ENCODE data around the gene STAT4.
A peak's percentile ranks its signal among the peaks of the same experiment; 100 is the strongest.

The STAT4 gene

DNA sequence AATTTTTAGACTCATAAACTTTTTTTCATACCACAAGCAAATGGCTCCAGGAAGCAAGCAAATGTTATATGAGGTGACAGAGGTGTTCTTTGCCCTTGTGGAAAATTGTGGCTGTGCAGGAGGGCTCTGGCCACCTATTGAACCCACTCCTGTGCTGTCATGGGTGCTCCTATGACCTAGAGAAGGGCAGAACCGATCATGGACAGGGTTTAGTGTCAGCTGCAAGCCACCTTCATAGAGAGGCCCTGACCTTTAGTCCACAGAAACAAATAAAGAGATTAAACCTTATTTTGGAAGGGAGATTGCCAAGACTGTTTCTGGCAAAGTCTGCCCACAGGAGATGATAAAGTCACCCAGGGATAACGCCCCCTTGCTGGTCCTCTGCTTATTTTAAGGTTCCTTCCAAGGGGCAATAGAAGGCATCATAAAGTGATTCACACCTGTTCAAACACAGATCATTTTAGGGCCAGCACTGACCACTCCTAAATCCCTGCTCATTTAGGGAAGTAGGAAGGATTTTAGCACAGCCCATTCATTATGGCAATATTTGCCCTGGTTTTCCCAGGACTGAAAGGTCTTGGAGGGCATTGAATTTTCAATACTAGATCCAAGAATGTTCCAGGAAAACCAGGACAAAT lies 26.1 kb upstream of the STAT4 start:
- no peak for DNase-seq (ENCODE audit: low read depth)
- H3K4me3 ChIP-seq (ENCODE audit: control insufficient read depth, low read depth, low read length) = no peak overlapping the region
- TF ChIP-seq, protein P1, sequence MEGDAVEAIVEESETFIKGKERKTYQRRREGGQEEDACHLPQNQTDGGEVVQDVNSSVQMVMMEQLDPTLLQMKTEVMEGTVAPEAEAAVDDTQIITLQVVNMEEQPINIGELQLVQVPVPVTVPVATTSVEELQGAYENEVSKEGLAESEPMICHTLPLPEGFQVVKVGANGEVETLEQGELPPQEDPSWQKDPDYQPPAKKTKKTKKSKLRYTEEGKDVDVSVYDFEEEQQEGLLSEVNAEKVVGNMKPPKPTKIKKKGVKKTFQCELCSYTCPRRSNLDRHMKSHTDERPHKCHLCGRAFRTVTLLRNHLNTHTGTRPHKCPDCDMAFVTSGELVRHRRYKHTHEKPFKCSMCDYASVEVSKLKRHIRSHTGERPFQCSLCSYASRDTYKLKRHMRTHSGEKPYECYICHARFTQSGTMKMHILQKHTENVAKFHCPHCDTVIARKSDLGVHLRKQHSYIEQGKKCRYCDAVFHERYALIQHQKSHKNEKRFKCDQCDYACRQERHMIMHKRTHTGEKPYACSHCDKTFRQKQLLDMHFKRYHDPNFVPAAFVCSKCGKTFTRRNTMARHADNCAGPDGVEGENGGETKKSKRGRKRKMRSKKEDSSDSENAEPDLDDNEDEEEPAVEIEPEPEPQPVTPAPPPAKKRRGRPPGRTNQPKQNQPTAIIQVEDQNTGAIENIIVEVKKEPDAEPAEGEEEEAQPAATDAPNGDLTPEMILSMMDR (IDR thresholded peaks at IDR 0.05; ENCODE audit: control insufficient read depth, insufficient read depth, low read depth, low read length, missing control alignments) = no peak

DNA sequence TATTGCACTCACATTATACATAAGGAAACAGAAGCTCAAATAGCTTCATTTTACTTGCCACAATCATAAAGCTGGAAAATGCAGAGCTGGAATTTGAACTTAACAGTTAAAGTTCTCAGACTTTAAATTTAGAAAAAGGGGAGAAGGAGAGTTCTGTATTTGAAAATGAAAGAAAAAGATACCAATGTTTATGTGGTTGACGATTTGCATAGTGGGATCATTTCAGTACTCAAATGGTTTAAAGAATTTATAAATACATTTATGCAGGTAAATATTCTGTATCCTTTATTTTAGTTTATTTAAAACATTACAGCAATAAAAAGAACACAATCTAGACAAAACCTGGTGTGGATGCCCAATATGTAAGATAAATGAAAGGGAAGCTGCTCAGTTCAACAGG lies 25.5 kb upstream of the STAT4 start:
- H3K4me3 ChIP-seq (ENCODE audit: control insufficient read depth, low read depth, low read length) = no peak overlapping the region
- no peak for DNase-seq (ENCODE audit: low read depth)
- TF ChIP-seq, protein P1 (IDR thresholded peaks at IDR 0.05; ENCODE audit: control insufficient read depth, insufficient read depth, low read depth, low read length, missing control alignments) = no peak

DNA sequence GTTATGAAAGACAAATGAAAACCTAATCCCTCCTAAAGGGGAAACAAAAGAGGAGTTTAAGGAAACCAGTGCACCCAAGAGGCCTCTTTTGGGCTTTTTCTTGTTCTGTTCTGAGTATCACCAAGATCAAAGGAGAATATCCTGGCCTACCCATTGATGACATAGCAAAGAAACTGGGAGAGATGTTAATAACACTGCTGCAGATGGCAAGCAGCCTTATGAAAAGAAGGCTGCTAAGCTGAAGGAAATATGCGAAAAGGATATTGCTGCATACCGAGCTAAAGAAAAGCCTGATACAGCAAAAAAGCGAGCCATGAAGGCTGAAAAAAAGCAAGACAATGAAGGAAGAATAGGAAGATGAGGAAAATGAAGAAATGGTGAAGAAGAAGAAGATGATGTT lies 23.6 kb upstream of the STAT4 start:
- TF ChIP-seq, protein P1 (IDR thresholded peaks at IDR 0.05; ENCODE audit: control insufficient read depth, insufficient read depth, low read depth, low read length, missing control alignments) = no peak
- DNase-seq (ENCODE audit: low read depth) = no peak
- H3K4me3 ChIP-seq (ENCODE audit: control insufficient read depth, low read depth, low read length) = no peak overlapping the region

DNA sequence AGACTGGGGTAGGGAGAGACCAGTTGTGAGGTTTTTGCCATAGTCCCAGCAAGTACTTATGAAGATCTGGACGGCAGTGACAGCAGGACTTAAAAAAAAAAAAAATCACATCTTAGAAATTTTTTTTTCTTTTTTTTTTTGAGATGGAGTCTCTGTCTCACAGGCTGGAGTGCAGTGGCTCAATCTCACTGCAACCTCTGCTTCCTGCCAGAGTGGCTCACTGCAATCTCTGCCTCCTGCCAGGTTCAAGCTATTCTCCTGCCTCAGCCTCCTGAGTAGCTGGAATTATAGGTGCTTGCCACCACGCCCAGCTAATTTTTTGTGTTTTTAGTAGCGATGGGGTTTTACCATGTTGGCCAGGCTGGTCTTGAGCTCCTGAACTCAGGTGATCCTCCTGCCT lies 22.4 kb upstream of the STAT4 start:
- no peak overlapping the region for H3K4me3 ChIP-seq (ENCODE audit: control insufficient read depth, low read depth, low read length)
- TF ChIP-seq, protein P1 (IDR thresholded peaks at IDR 0.05; ENCODE audit: control insufficient read depth, insufficient read depth, low read depth, low read length, missing control alignments) = no peak
- no peak for DNase-seq (ENCODE audit: low read depth)

DNA sequence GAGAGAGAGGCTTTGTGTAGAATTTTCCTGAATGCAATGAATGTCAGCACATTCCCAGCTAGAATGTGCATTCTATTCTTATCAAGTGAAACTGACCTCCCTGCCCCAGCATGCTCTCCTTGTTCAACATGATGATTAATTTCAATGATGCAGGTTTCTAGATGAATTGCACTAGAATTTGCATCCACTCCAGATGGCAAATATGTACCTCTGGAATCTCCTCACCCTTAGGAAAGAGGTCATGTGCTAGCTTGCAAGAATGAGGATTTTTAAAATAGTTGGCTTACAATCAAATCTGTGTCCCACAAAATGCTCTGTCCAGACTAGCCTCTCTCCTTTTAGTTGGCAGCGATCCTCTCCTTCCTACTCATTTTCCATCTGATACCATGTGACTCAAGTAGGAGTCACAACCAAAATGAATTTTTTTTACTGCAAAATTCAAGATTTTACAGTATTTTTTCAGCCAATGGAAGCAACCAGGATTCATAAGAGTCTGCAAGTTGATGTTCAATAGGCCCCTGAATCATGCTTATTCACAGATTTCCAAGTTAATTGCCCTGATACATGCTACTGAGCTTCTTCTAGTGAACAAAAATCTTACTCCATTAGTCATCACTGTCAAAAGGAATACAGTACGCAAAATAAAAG lies 21.0 kb upstream of the STAT4 start:
- TF ChIP-seq, protein P1 (IDR thresholded peaks at IDR 0.05; ENCODE audit: control insufficient read depth, insufficient read depth, low read depth, low read length, missing control alignments) = no peak
- DNase-seq (ENCODE audit: low read depth) = peak; percentile 97

DNA sequence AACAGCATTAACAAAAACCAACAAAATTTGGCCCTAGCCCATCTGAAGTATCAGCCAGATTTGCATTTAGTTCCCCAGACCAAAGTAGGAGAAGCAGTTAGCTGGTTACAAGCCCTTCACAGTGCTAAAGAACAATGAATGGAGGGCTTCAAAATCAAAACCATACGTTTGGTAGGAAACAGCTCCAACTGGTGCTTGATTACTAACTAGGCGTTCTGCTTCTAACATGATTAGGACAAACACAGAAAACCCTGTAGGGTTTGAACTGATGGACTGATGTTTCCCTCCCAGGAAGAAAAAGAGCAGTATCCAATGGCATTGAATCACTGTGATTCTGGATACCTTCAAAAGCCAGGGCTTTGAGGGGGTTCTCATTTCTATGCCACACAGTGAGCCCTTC lies 20.5 kb upstream of the STAT4 start:
- no peak overlapping the region for H3K4me3 ChIP-seq (ENCODE audit: control insufficient read depth, low read depth, low read length)
- no peak for DNase-seq (ENCODE audit: low read depth)
- TF ChIP-seq, protein P1 (IDR thresholded peaks at IDR 0.05; ENCODE audit: control insufficient read depth, insufficient read depth, low read depth, low read length, missing control alignments) = peak; percentile 6

More for the DNA sequence above, 21.0 kb upstream of the STAT4 start:
- no peak overlapping the region for H3K4me3 ChIP-seq (ENCODE audit: control insufficient read depth, low read depth, low read length)

All from AG09309 (cell line).